GM12878 (cell line): ENCODE measurements around the gene DUSP12. TPM values are rescaled to one million over a fixed set of nuclear protein-coding genes. Genes with fewer than 3 reads are reported as not detected.

Source experiments
- BACH1 ChIP-seq: fragments of 450-650 bp; IDR thresholded peaks from 2 replicates; pipeline ENCODE4 v1.6.1; 2017; ENCODE audit warnings: mild to moderate bottlenecking, borderline replicate concordance
- CBFB ChIP-seq: IDR thresholded peaks from 2 replicates; pipeline ENCODE4 v1.6.1; 2016; ENCODE audit warnings: antibody characterized with exemption, low read depth
- CUX1 ChIP-seq: IDR thresholded peaks from 2 replicates; pipeline ENCODE4 v1.6.1; 2012; ENCODE audit warnings: improper control_type of control experiment, low read depth, low read length; ENCODE audit not compliant: insufficient replicate concordance
- EED ChIP-seq: sonication (generic); IDR thresholded peaks from 2 replicates; pipeline ENCODE4 v1.6.1; 2016; ENCODE audit warnings: antibody characterized with exemption, low read depth
- ETV6 ChIP-seq, 2 experiments: fragments of 450-650 bp in 1 of 2; IDR thresholded peaks in 1 of 2; conservative IDR thresholded peaks in 1 of 2; 2 replicates each; pipeline ENCODE4 v1.6.1; 2014; ENCODE audit warnings: antibody characterized with exemption in 1 of 2, borderline replicate concordance in 1 of 2, low read depth in 1 of 2, mild to moderate bottlenecking in 1 of 2, moderate library complexity in 1 of 2
- HSF1 ChIP-seq: fragments of 150-350 bp; IDR thresholded peaks from 2 replicates; pipeline ENCODE4 v1.6.1; 2014; ENCODE audit warnings: mild to moderate bottlenecking, low read depth, low read length
- IKZF1 ChIP-seq: fragments of 450-650 bp; conservative IDR thresholded peaks from 2 replicates; pipeline ENCODE4 v1.6.1; 2017; ENCODE audit warnings: antibody characterized with exemption, mild to moderate bottlenecking
- IKZF2 ChIP-seq, 2 experiments: fragments of 450-650 bp; IDR thresholded peaks; 2 replicates each; pipeline ENCODE4 v1.6.1; 2017; ENCODE audit warnings: mild to moderate bottlenecking in 2 of 2, moderate library complexity in 2 of 2
- MEF2A ChIP-seq: IDR thresholded peaks from 2 replicates; pipeline ENCODE4 v1.6.1; 2011; ENCODE audit warnings: low read depth, mild to moderate bottlenecking, low read length, moderate library complexity; ENCODE audit not compliant: insufficient read depth
- MTA2 ChIP-seq: fragments of 450-650 bp; IDR thresholded peaks from 2 replicates; pipeline ENCODE4 v1.6.1; 2016; ENCODE audit warnings: low read depth, mild to moderate bottlenecking, moderate library complexity
- MYC ChIP-seq: IDR thresholded peaks from 2 replicates; pipeline ENCODE4 v1.6.1; 2011; ENCODE audit warnings: mild to moderate bottlenecking, low read length, moderate library complexity, inconsistent platforms; ENCODE audit not compliant: insufficient read depth, insufficient replicate concordance, insufficient read length, severe bottlenecking
- NFIC ChIP-seq: IDR thresholded peaks from 2 replicates; pipeline ENCODE4 v1.6.1; 2012; ENCODE audit warnings: low read depth, mild to moderate bottlenecking, inconsistent platforms, low read length, moderate library complexity
- PAX5 ChIP-seq: IDR thresholded peaks from 2 replicates; pipeline ENCODE4 v1.6.1; 2011; ENCODE audit warnings: low read depth, low read length, borderline replicate concordance
- PBX3 ChIP-seq: IDR thresholded peaks from 2 replicates; pipeline ENCODE4 v1.6.1; 2011; ENCODE audit warnings: mild to moderate bottlenecking, low read depth, low read length, moderate library complexity; ENCODE audit not compliant: insufficient replicate concordance
- PKNOX1 ChIP-seq: fragments of 450-650 bp; IDR thresholded peaks from 2 replicates; pipeline ENCODE4 v1.6.1; 2016; ENCODE audit warnings: mild to moderate bottlenecking
- POU2F2 ChIP-seq: IDR thresholded peaks from 3 replicates; pipeline ENCODE4 v1.6.1; 2011; ENCODE audit warnings: low read depth, mild to moderate bottlenecking, low read length, borderline replicate concordance
- RUNX3 ChIP-seq: IDR thresholded peaks from 2 replicates; pipeline ENCODE4 v1.6.1; 2012; ENCODE audit warnings: low read length, inconsistent platforms
- SIX5 ChIP-seq: IDR thresholded peaks from 2 replicates; pipeline ENCODE4 v1.6.1; 2011; ENCODE audit warnings: mild to moderate bottlenecking, low read depth, low read length, moderate library complexity; ENCODE audit not compliant: severe bottlenecking
- TCF3 ChIP-seq: IDR thresholded peaks from 2 replicates; pipeline ENCODE4 v1.6.1; 2012; ENCODE audit warnings: low read depth, mild to moderate bottlenecking, low read length, borderline replicate concordance; ENCODE audit not compliant: insufficient read depth
- YY1 ChIP-seq: IDR thresholded peaks from 2 replicates; pipeline ENCODE4 v1.6.1; 2011; ENCODE audit warnings: low read depth, mild to moderate bottlenecking, low read length
- polyA plus RNA-seq, 11 experiments: library from polyadenylated mRNA; depleted of rRNA in 4 of 11; unstranded in 6 of 11; stranded (reverse) in 5 of 11; fragments of >200 nt; fragmentation: Nextera tagmentation in 4 of 11; fragmentation: Illumina TruSeq in 1 of 11; extraction: Ambion mirVana in 4 of 11; extraction: Trizol in 1 of 11; gene quantifications; 1 replicate in 1 of 11; 2 replicates in 10 of 11; pipeline versions ENCODE4 v1.2.1 to v1.2.3, GENCODE V29; 2011 to 2016; ENCODE audit warnings: inconsistent platforms in 2 of 11, missing spikeins in 2 of 11, low read depth in 1 of 11
- total RNA-seq, 4 experiments: library from RNA; depleted of rRNA in 3 of 4; stranded (reverse); fragments of >200 nt in 3 of 4; fragmentation: Illumina TruSeq in 1 of 4; extraction: Trizol in 1 of 4; gene quantifications; 2 replicates each; pipeline versions ENCODE4 v1.2.1 to v1.2.3, GENCODE V29; 2013 to 2021

The DUSP12 gene
- total and polyA plus RNA-seq, 10 of the 15 experiments (the other 5 are each of a cell fraction or from before 2014, with no cell fraction given) = 7.0 to 51.5 (median 35.4) TPM

GRCh38 chr1:161739865-161740566 is 9.6 kb upstream of the DUSP12 start (continued):
- TF ChIP-seq CUX1 = peak; percentile 17
- peak; percentile 66 for TF ChIP-seq RUNX3
- TF ChIP-seq ETV6 (conservative IDR thresholded peaks at IDR 0.05 in 1 of 2, IDR thresholded peaks at IDR 0.05 in 1 of 2; ENCODE audit: borderline replicate concordance in 1 of 2, low read depth in 1 of 2) = peak in 1 of 2 experiments; percentile 40; a peak in 1 of 4 replicates
- peak; percentile 58; the same call in 1 of the 2 replicates for TF ChIP-seq NFIC
- TF ChIP-seq HSF1 = no peak
- TF ChIP-seq YY1 = 0 out of 2 replicates have a peak, but pooled peaks have one; percentile 4
- TF ChIP-seq PAX5 = peak; percentile 66; the same call in 1 of the 2 replicates
- 0 out of 2 replicates have a peak, but pooled peaks have one; percentile 15 for TF ChIP-seq IKZF1
- TF ChIP-seq SIX5 = no peak
- TF ChIP-seq IKZF2 (IDR thresholded peaks at IDR 0.05) = peak; percentile 40 to 42; a peak in 1 of 4 replicates
- peak; percentile 25; the same call in 1 of the 2 replicates for TF ChIP-seq MTA2
- 0 out of 2 replicates have a peak, but pooled peaks have one; percentile 24 for TF ChIP-seq MEF2A
- TF ChIP-seq CBFB = no peak
- TF ChIP-seq POU2F2 = peak; percentile 79; the same call in 1 of the 3 replicates
- peak; percentile 25; the same call in 1 of the 2 replicates for TF ChIP-seq BACH1
- peak; percentile 85 for TF ChIP-seq PKNOX1
- no peak for TF ChIP-seq MYC
- TF ChIP-seq TCF3 = 0 out of 2 replicates have a peak, but pooled peaks have one; percentile 38
- TF ChIP-seq EED = peak; percentile 53; the same call in 1 of the 2 replicates
- peak; percentile 55 for TF ChIP-seq PBX3
